HG02852 (cell line): ENCODE measurements around the gene RPLP1.

Experiments used
- ATAC-seq: cut with Tn5 transposase; IDR thresholded peaks from one replicate; pipeline ENCODE4 v1.9.1; 2021; ENCODE audit warnings: mild to moderate bottlenecking, moderate library complexity; ENCODE audit not compliant: unreplicated experiment

Gene RPLP1

GRCh38 chr15:69468241-69469121 is 15.9 kb downstream of the RPLP1 start:
- no peak for ATAC-seq

GRCh38 chr15:69469467-69470201 is 17.0 kb downstream of the RPLP1 start:
- no peak for ATAC-seq

- no peak for ATAC-seq
These were observed 19.4 kb downstream of the RPLP1 start for GRCh38 chr15:69472046-69472445.

DNA sequence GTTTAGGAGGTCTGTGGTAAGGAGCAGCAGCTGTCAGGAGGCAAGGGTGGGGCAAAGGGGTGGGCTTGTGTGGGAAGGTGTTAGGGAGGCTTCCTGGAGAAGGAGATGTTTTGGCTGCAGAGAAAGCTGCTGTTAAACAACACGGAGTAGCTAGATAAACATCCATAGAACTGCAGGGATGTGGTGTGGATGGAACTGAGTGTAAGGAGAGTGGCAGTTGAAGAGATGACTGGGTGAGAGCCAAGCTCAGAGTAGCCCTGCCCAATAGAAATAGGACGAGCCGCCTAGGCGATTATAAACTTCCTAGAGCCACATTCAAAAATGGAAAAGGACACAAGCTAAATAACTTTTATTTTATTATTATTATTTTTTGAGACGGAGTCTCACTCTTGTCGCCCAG is 19.9 kb downstream of the RPLP1 start:
- no peak for ATAC-seq

DNA sequence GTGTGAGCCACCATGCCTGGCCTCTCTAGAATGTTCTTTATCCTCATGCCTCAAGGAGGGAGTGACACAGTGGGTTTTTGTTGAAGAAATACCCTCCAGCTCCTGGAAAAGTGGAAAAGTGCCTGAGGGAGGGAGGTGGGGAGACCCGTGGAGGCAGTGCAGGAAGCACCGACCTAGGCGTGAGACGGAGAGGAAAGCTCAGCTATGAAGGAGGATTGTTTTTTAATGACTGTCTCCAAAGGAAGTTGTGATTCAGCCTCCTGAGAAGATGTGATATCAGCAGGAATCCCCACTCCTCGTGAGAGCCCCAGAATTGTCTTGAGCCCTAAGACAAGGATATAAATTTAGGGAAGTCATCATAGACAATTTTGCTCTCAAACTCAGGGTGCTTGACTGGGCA is 21.7 kb downstream of the RPLP1 start:
- ATAC-seq = no peak

GRCh38 chr15:69474846-69475455 is 22.3 kb downstream of the RPLP1 start:
- ATAC-seq = no peak

DNA sequence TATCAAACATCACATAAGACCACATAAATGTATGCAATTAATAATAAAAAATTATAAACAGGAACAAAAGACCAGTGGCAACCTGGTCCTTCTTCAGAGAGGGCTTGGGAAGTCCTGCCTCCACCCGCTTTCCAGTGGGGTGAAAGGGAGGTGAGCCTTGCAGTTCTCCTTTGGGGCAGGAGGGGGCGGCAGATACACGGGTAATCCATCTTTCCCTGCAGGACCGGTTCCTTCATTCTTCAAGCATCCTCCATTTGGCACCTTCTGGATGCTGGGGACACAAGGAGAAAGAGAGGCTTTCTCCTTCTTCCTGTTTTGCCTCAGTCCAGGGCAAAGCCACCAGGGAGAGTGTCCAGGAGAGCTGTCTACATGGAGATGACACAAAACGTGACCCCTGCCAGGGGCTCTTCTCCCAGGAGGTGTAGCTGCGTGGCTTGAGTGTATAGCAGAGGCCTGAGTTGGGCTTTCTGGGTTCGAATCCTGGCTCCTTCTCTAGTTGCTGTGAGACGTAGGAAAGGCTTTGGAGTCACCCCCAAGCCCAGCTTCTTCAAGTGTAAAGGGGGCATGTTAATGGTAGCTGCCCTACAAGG is 23.2 kb downstream of the RPLP1 start:
- no peak for ATAC-seq

DNA sequence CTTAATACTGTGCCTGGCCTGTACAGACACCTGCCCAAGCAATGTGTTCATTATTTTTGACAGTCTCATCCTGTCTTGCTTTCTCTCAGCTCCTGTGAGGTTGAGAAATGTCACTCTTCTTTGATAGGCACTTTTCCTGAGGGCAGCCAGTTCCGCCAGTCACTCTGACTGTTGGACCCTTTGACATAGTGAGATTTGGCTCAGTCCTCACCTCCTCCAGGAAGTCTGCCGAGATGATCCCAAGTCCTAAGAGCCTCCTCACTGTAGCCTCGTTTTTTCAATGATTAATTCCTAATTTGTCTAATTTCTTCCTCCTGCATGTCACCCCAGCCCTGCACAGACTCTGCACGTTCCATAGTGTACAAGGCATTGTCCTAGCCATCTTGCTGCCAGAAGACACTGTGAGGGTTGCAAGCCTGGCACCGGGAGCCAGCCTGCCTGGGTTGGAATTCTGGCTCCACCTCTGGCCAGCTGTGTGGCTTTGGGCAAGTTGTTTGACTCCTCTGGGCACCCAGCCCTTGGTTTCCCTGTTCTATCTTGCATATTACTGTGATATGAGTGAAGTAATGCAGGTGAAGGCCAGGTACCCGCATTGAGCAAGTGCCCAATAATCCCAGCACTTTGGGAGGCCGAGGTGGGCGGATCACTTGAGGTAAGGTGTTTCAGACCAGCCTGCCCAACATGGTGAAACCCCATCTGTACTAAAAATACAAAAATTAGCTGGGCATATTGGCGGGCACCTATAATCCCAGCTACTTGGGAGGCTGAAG is 24.3 kb downstream of the RPLP1 start:
- ATAC-seq = no peak

DNA sequence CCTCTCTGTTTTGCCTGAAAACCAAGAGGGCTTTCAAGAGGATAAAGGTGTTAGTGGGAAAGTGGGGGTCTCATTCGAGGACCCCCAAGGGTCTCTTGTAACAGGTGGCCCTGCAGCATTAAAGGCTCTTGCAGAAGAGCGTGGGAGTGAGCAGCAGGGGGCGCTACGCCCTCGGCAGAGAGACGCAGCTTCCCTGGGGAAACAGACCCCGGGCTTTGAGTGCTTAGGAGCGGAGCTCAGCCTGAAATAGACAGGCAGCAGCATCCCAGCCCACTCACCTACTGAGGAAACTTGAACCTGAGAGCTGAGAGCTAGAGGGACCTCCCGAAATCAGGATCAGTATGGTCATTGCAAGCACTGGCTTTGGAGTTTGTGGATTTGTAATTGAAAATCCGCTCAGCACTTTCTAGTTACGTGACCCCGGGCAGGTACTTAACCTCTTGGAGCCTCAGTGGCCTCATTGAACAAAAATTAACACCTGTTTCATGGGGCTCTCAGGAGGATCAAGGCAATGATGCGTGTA is 25.7 kb downstream of the RPLP1 start:
- no peak for ATAC-seq

GRCh38 chr15:69479081-69479480 is 26.5 kb downstream of the RPLP1 start:
- ATAC-seq = no peak

DNA sequence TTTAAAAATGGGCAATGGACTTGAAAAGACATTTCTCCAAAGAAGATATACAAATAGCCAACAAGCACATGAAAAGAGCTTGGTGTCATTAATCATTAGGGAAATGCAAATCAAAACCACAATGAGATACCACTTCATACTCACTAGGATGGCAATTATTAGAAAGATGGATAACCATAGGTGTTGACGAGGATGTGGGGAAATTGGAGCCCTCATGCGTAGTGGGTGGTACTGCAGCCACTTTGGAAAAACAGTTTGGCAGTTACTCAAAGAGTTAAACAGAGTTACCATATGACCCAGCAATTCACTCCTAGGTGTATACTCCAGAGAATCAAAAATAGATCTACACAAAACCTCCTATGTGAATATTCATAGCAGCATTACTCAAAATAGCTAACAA is 27.4 kb downstream of the RPLP1 start:
- no peak for ATAC-seq

- no peak for ATAC-seq
These were observed 28.3 kb downstream of the RPLP1 start for GRCh38 chr15:69480932-69481331.

- no peak for ATAC-seq
These were observed 30.2 kb downstream of the RPLP1 start for GRCh38 chr15:69482686-69483256.

- no peak for ATAC-seq
These were observed 32.2 kb downstream of the RPLP1 start for GRCh38 chr15:69484837-69485236.

DNA sequence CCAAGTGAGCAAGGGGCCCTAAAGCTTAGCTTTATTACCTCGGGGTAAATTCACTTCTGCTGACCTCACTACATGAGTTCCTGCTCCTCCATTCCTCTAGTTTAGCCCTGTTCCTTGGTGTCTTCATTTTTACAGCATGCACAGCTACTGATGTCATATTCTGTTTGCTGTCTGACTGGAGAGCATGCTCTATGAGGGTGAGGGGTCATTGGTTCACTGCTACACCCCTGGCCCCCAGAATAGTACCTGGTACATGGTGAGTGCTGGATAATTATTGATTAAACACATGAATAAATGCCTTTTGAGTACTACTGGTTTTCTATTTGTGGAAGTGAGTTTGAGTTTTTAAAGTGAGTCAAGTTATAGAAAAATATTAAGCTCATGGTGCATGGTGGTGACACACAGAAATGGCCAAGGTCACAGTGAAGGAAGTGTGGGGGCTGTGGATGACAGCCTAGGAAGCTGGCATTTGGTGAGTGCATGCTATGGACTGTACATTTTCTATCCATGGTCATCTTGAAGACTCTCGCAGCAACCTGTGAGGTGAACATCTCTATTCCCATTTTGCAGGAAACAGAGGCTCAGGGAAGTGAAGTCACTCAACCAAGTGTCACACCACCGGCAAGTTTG is 34.0 kb downstream of the RPLP1 start:
- ATAC-seq = no peak

DNA sequence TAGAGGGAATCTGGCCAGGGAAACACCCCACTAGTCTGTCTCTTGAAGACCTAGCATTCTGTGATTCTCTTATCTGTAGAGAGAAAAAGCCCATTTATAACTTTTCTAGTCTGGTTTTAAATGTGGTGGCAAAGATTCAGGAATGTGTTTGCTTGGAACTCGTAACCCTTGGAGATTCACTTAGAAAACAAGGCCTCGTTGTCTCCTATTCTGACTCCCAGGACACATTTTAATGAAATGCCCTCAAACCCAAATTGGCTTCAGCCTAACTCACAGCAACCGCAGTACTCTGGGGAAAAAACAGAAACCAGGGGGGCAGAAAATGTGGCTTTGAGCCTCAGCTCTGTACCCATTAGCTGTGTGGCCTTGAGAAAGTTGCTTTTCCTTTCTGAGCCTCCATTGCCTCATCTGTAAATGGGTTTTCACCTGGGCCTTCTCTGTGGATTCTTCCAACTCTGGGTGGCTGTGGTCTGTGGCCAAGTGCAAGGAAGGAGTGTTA is 36.5 kb downstream of the RPLP1 start:
- no peak for ATAC-seq

DNA sequence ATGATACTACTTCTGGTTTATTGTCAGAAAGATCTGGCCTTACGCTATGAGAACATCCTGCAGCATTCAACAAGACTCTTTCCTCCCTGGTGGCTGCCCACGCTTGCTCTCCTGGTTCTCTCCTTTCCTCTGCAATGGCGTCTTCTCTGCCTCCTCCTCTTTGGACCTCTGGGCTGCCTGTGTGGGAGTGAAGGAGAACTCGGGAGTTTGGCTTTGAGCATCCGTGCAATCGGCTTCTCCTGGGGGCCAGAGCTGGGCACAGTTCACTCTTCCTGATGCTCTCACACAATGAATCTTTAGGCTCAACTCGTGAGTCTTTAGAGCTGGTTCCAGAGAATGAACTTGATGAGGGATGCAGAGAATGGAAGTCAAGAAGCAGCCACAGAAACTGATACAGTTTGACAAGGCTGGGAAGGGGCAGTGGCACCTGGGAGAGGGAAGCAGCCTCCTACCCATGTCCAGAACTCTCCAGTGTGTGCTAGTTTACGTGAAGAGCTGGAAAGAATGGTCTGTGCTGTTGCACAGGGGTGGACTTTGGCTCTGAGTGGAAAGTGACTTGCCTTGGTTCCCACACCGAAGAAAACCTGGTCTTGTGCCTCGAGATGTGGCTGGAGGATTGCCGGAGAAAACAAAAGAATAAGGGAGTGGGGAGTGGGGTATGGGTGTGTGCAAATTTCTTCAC is 37.9 kb downstream of the RPLP1 start:
- no peak for ATAC-seq

GRCh38 chr15:69491038-69491505 is 38.5 kb downstream of the RPLP1 start:
- ATAC-seq = no peak

DNA sequence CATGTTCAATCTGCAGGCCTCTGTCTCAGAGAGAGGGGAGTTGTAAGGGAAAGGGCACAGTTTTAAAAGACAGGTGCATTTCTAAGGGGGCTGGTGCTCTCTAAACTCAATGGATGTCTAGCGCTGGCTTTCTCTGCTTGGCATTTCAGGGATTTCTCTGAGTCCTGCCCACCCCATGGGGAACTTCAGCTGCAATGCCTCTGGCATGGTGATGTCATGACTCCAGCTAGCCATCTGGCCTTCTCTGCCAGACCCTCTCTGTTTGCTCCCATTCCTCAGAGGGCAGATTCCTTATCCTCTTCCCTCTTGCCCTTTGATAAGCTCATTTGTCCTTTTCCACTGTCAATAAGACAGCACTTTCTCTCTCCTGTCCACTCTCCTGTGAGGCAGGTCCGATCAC is 40.8 kb downstream of the RPLP1 start:
- ATAC-seq = no peak
